Stimulated activated CD4-positive, alpha-beta T cell treated with anti-CD3 and anti-CD28 coated beads, Interleukin-12 subunit alpha, Interleukin-12 subunit beta, amount 100 ng/mL, for 48 hours (primary cell): ENCODE results near the gene NPC1L1.
"Not testable (repeated sequence)": the region's sequence is repeated elsewhere in the genome, so short reads cannot be mapped to it uniquely, and the experiment has no call there.

ENCODE experiments used
- DNase-seq, 3 donors: peaks; one replicate each; pipeline ENCODE4 v3.0.0-alpha.2; 2020; ENCODE audit warnings: low read depth in 2 of 3, low spot score in 1 of 3

The NPC1L1 gene

GRCh38 chr7:44565795-44566559, 24.8 kb upstream of the NPC1L1 start:
- no peak for DNase-seq

GRCh38 chr7:44565097-44565794, 24.1 kb upstream of the NPC1L1 start:
- DNase-seq = peak; percentile 46 to 59 (median 59)

- DNase-seq = no peak
Observed at GRCh38 chr7:44564606-44565005, 23.5 kb upstream of the NPC1L1 start.

GRCh38 chr7:44563171-44563679, 22.1 kb upstream of the NPC1L1 start:
- DNase-seq = no peak

GRCh38 chr7:44562622-44562962, 21.5 kb upstream of the NPC1L1 start:
- not testable (repeated sequence) for DNase-seq

GRCh38 chr7:44561962-44562621, 21.0 kb upstream of the NPC1L1 start:
- no peak for DNase-seq

- DNase-seq = no peak
Observed at GRCh38 chr7:44561481-44561880, 20.4 kb upstream of the NPC1L1 start.

GRCh38 chr7:44559485-44559884, 18.4 kb upstream of the NPC1L1 start:
- DNase-seq = no peak

- DNase-seq = no peak
Observed at GRCh38 chr7:44557485-44557884, 16.4 kb upstream of the NPC1L1 start.

- DNase-seq = no peak
Observed at GRCh38 chr7:44555350-44555749, 14.2 kb upstream of the NPC1L1 start.

GRCh38 chr7:44552473-44553005, 11.4 kb upstream of the NPC1L1 start:
- DNase-seq = not testable (repeated sequence)

GRCh38 chr7:44549457-44549856, 8.3 kb upstream of the NPC1L1 start:
- DNase-seq = no peak

- DNase-seq = no peak
Observed at GRCh38 chr7:44548893-44549292, 7.8 kb upstream of the NPC1L1 start.

GRCh38 chr7:44547536-44548231, 6.6 kb upstream of the NPC1L1 start:
- DNase-seq = no peak

GRCh38 chr7:44541876-44542610, 913 bp upstream of the NPC1L1 start:
- DNase-seq = no peak

- DNase-seq = no peak
Observed at GRCh38 chr7:44540592-44541027, 520 bp downstream of the NPC1L1 start.

- no peak for DNase-seq
Observed at GRCh38 chr7:44539669-44540506, 1.2 kb downstream of the NPC1L1 start.

GRCh38 chr7:44538798-44539668, 2.1 kb downstream of the NPC1L1 start:
- DNase-seq = no peak
